GM12875 (cell line): ENCODE data around the gene LENG9.
"Not testable (repeated sequence)": the region's sequence is repeated elsewhere in the genome, so short reads cannot be mapped to it uniquely, and the experiment has no call there.

Experiments used
- H3K4me3 ChIP-seq: one replicate; pipeline ENCODE4 v1.5.1; 2011; ENCODE audit warnings: low read depth, low read length, control low read depth
- TF ChIP-seq, protein P1 (sequence below): IDR thresholded peaks from 2 replicates; pipeline ENCODE4 v1.5.1; 2011; ENCODE audit warnings: low read depth, mild to moderate bottlenecking, control low read depth, inconsistent platforms, low read length, moderate library complexity, borderline replicate concordance; ENCODE audit not compliant: insufficient read depth

The LENG9 gene

DNA sequence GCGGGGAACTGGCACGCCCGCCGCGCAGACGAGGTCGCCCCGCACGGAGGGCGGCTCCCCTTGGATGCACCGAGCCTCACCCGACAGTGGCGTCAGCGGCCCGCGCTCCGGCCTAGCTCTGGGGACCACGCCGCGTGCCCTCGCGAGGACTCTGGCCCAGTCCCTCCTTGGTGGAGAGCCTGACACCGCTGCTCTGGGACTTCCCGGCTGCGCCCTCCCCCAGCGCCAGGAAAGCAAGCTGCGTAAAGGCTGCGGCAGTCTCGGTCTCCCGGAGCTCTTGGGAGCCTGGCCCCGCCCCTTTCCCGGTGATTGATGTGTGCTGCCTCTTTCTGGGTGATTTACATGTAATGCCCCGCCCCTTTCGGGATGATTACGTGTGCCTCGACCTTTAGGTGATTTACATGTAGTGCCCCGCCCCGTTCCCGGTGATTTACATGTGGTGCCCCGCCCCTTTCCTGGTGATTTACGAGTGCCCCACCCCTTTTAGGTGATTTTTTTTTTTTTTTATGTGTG lies at the start of gene LENG9:
LENG9 (minus strand) TSS at position 248 of the 513 bp plus-strand sequence. CDS start 252 bp downstream, outside the sequence.
- TF ChIP-seq, protein P1, sequence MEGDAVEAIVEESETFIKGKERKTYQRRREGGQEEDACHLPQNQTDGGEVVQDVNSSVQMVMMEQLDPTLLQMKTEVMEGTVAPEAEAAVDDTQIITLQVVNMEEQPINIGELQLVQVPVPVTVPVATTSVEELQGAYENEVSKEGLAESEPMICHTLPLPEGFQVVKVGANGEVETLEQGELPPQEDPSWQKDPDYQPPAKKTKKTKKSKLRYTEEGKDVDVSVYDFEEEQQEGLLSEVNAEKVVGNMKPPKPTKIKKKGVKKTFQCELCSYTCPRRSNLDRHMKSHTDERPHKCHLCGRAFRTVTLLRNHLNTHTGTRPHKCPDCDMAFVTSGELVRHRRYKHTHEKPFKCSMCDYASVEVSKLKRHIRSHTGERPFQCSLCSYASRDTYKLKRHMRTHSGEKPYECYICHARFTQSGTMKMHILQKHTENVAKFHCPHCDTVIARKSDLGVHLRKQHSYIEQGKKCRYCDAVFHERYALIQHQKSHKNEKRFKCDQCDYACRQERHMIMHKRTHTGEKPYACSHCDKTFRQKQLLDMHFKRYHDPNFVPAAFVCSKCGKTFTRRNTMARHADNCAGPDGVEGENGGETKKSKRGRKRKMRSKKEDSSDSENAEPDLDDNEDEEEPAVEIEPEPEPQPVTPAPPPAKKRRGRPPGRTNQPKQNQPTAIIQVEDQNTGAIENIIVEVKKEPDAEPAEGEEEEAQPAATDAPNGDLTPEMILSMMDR, result no peak
- H3K4me3 ChIP-seq, result peak within 1 kb of the TSS; percentile 73

GRCh38 chr19:54509200-54509940 lies 45.8 kb upstream of the LENG9 start:
- H3K4me3 ChIP-seq, result not testable (repeated sequence)

- not testable (repeated sequence) for H3K4me3 ChIP-seq
Observed at GRCh38 chr19:54508487-54508886, 44.9 kb upstream of the LENG9 start.

GRCh38 chr19:54507824-54508223 lies 44.2 kb upstream of the LENG9 start:
- no peak overlapping the region for H3K4me3 ChIP-seq
- TF ChIP-seq, protein P1, result no peak

DNA sequence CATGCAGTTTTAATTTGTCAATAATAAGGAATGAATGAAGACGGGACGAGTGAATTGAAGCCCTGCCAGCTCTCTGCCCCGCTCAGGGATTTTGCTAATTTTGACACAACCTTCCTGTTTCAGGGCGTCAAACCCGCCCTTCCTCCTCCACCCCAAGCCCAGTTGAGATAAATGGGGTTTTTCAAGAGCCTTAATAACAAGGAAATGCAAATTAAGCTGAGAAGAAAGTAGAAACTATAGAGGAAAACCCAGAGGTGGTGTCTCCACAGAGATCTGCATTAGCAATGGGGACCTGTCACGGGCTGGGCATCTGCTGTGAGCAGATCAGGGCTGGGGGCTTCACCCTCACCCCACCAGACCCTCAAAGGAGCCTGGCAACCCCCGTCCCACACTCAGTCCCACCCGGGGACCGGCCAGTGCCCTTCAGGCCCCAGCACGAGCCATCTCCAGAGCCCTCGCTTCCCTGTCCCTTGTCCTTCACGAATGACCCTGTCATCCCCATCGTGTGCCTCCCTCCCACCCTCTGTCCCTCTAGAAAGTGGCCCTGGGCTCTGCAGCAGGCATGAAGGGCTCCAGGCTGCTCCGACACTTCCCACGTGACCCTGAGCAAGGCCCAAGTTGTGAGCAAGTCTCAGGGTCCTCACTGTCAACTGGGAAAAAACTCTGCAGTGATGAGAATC lies 43.6 kb upstream of the LENG9 start:
- H3K4me3 ChIP-seq, result not testable (repeated sequence)

GRCh38 chr19:54506079-54506478 lies 42.5 kb upstream of the LENG9 start:
- TF ChIP-seq, protein P1, result no peak
- H3K4me3 ChIP-seq, result no peak overlapping the region

- H3K4me3 ChIP-seq, result not testable (repeated sequence)
Observed at GRCh38 chr19:54505542-54505941, 42.0 kb upstream of the LENG9 start.

DNA sequence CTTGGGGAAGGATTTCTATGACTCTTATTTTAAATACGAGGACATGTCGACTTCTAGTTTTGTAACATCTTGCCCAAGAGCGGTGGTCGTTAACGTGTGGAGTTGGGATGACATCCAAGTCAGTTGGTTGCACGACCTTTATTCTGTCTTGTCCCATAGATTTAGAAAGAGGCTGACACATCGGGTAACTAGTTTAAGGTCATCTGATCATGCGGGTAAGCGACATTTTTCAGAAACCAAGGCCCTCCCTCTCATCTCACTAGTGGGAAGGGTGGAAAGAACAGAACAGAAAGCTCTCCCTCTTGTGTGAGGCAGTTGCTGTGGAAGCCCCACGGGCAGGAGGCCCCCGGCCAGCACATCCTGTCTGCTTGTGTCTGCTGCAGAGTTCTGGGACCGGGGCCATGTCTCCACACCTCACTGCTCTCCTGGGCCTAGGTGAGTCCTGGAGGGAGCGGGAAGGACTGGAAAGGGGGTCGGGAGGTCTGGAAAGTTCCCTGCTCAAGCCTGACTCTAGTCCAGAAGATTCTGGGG lies 39.0 kb upstream of the LENG9 start, which contains the start of gene LAIR2:
LAIR2 (plus strand) TSS at position 314 of the 531 bp plus-strand sequence; CDS start at position 402, 88 bp downstream.
- TF ChIP-seq, protein P1, result no peak

GRCh38 chr19:54498451-54498772 lies 34.8 kb upstream of the LENG9 start:
- H3K4me3 ChIP-seq, result not testable (repeated sequence)

More for the DNA sequence above, 39.0 kb upstream of the LENG9 start, which contains the start of gene LAIR2:
- H3K4me3 ChIP-seq, result no peak within 1 kb of the TSS

- not testable (repeated sequence) for H3K4me3 ChIP-seq
Observed at GRCh38 chr19:54497747-54498450, 34.3 kb upstream of the LENG9 start.

DNA sequence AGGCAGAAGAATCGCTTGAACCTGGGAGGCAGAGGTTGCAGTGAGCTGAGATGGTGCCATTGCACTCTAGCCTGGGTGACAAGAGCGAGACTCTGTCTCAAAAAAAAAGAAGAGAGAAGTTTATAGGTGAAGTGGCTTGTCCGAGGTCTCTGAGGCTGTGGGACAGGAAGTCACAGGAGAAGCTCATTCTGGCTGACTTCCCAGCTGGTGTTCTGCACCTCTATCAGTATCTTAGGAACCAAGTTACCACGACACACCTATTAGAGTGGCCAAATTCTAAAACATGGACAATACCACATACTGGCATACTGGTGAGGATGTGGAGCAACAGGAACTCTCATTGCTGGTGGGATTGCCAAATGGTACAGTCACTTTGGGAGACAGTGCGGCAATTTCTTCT lies 31.7 kb upstream of the LENG9 start:
- H3K4me3 ChIP-seq, result not testable (repeated sequence)
